ENCODE data around the gene ACVR1.
"Not testable (repeated sequence)": the region's sequence is repeated elsewhere in the genome, so short reads cannot be mapped to it uniquely, and the experiment has no call there.

ACVR1 gene

DNA sequence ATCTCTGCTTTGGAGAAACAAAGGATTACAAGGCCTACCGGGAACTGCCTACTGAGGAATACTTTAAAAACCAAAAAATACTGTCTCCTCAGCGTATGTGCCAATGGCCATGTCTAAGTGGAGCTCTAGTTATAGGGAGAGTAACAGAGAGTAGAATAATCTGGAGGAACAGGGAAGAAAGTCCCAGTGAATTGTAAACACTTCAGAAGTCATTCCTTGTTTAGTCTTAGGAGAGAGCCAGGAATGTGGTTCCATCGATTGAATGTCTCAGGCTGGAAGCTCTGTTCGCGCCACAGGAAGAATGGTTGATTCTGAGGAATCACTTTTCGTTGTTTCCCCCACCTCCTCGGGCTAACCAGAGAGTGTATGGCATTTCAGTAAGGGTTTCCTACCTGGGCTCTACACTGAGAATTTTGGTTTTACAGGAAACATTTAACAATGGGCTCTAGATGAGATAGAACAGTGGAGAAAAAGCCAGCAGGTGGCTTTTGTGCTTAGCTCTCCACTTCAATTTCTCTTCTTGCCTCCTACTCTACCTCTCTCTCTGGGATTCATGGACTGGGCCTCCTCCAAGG, 88.7 kb downstream of the ACVR1 start:
- DNase-seq = no peak

DNA sequence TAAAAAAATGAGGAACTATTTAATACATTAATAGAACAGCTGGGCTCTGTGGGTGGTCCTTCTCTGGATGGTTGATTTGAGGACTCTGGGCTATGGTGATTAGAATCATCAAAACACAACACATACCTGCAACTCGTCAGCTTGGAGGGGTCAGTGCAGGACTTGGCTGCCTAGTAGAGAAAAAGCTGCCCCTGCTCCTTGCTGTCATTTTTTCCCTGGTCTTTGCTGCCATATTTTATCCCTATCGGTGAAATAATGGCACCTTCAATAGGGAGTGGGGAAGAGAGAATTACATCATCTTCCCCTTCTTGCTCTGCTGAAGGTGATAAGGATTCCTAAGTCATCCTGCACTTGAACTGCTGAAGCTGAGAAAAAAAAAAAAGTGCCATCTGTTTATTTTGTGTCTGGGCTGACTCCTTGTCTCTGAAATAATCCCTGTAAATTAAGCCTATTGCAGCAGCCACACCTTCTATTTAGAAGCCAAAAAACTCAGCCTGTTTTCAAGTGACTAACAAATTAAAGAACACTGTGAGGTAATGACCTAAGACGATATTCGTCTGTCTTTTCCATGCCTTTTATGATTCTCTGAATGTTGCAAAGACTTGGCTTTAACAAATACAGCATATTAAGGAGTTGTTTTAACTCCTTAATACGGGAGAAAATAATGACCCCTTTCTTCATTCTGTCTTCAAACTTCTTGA, 89.3 kb downstream of the ACVR1 start:
- no peak for DNase-seq

DNA sequence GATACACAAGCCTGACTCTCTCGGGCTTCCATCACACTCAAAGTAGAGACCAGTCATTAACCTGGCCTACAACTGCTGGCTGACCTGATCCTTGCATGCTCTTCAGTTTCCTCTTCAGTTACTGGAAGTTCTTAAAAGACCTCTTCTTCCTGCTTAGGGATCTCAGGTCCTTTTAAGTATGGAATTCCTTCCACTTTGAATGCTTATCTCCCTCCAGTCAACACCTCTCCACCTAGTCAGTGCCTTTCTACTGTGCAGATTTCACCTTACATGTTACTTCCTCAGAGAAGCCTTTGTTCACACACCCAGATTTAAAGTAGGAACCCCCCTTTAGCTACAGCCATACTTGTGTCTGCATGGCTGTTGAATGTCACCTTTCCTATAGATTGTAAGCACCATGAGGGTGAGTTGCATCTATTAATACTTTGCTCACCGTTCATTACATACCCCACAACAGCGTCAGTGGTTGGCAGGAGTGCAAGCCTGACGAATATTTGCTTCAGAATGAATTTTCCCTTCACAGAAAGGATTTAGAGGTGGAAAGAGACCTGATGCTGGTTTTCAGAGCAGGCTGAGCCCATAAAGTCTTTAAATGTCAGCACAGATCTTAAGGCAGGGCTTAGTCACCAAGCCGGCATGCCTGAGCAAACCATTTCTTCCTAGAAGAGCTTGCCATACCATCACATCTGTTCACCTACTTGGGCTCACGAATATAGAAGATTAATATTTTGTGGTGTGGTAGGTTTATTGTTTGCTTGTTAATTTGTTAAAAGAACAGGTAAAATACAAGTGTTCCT, 90.1 kb downstream of the ACVR1 start:
- DNase-seq = no peak

- no peak for DNase-seq
These were observed 90.9 kb downstream of the ACVR1 start for GRCh38 chr2:157785200-157785599.

- DNase-seq = no peak
These were observed 91.3 kb downstream of the ACVR1 start for GRCh38 chr2:157784823-157785175.

GRCh38 chr2:157784169-157784822, 91.8 kb downstream of the ACVR1 start:
- no peak for DNase-seq

- DNase-seq = no peak
These were observed 92.9 kb downstream of the ACVR1 start for GRCh38 chr2:157783245-157783644.

DNA sequence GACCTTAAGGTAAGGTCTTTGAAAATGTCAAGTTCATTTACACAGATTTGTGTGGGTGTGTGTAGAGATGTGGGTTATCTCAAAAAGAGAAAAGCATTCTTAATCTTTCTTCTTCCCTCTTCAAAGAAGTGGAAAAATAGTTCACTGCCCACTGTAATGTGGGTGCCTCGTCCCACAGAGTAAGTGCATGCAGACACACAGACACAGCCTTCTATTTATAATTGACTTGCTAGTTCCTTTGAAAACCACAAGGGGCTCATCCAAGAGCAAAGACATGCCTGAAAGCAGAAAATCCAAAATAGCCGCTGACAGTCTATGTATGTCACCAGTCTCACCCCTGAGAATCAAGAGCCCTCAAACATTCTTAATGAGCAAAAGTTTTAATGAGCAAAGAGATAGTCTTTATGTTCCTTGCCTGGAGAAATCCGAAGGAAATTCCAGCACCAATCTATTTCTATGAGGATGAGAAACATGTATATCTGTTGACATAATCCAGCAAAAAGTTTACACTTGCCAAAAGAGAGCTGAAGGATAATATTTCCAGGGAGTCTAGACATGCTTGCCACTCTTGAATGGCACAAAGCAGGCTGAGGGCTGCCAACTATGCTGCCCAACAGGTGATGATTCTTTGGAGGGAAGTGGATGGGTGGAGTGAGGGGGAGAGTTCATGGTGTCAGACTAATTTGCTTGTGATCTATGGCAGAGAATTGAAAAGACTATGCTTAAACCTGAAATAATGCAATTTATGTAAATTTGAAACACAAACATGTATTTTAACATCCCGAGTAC, 93.9 kb downstream of the ACVR1 start:
- DNase-seq = no peak

DNA sequence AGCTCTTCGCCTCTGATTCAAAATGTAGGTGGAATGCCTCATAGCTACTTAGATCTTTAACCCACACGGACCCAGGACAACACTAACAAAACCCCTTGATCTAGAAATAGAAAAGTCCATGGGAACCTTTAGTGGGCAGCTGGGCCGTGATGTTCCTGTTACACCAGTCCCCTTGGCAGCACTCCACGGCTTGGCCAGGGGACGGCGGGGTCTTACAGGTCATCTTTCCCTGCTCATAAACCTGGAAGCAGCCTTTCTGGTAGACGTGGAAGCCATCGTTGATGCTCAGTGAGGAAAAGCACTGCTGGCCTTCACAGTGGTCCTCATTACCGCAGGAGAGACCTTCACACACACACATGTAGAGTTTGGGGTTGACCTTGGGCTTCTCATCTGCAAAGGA, 95.9 kb downstream of the ACVR1 start:
- no peak for DNase-seq

DNA sequence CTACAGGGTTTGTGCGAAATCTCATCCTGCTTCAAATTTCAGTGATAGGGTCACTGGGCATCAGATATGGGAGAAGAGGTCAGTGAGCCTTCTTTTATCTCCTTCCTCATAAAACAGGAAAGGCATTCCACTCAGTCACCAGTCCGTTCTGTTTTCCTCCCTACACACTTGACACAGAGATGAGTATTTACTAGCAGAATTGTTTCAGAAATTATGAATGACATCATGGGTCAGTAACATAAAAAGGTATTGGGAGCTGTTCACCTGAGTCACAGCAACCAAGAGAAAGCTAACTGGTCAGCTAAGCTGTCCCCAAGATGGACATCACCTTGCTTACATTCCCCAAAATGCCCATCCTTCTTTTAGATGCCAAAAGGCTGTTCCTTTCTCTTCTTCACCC, 96.3 kb downstream of the ACVR1 start:
- DNase-seq = no peak

DNA sequence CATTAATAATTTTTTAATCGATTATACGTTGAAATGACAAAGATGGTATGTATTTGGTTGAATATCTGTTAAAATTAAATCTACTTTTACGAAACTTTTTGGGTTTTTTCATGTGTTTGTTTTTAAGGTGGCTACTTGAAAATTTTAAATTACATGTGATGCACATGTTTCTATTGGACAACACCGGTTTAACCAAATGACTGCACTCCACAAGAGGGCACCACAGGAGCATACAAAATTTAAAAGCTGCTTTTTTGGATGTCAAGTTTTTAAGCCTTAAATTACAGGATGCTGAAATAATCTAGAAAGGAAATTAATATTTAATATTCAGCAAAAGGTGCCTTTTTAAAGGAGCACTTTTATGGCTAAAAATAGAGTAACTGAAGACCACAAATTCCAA, 98.7 kb downstream of the ACVR1 start:
- DNase-seq = peak; percentile 37

- no peak for DNase-seq
These were observed 104.9 kb downstream of the ACVR1 start for GRCh38 chr2:157771234-157771633.

GRCh38 chr2:157769856-157770255, 106.3 kb downstream of the ACVR1 start:
- no peak for DNase-seq

DNA sequence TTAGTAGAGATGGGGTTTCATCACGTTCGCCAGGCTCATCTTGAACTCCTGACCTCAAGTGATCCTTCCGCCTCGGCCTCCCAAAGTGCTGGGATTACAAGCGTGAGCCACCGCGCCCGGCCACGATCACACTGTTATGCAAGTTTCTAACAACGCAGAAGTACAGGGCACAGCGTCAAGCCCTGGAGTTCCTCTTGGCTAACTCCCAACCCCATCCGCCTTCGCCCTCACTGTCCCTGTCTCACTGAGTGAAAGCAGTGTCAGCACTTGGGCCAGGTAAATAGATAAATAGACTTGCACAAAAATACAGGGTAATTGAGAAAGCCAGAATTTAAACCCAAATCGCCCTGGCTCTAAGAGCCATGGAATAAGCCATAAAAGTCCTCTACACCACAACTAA, 111.7 kb downstream of the ACVR1 start:
- no peak for DNase-seq

- DNase-seq = no peak
These were observed 114.6 kb downstream of the ACVR1 start for GRCh38 chr2:157761520-157761919.

GRCh38 chr2:157760949-157761348, 115.2 kb downstream of the ACVR1 start:
- no peak for DNase-seq

GRCh38 chr2:157759855-157760254, 116.3 kb downstream of the ACVR1 start:
- no peak for DNase-seq

DNA sequence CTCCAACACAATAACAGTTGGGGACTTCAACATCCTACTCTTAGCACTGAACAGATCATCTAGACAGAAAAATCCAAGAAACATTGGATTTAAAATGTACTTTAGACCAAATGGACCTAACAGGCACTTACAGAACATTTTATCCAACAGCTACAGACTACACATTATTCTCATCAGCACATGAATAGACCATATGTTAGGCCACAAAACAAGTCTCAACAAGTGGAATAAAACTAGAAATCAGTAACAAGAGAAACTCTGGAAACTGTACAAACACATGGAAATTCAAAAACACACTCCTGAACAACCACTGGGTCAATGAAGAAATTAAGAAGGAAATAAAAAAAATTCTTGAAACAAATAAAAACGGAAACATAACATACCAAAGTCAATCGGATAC, 117.5 kb downstream of the ACVR1 start:
- DNase-seq = no peak

- no peak for DNase-seq
These were observed 118.6 kb downstream of the ACVR1 start for GRCh38 chr2:157757500-157757899.

GRCh38 chr2:157756447-157756846, 119.7 kb downstream of the ACVR1 start:
- DNase-seq = not testable (repeated sequence)

DNA sequence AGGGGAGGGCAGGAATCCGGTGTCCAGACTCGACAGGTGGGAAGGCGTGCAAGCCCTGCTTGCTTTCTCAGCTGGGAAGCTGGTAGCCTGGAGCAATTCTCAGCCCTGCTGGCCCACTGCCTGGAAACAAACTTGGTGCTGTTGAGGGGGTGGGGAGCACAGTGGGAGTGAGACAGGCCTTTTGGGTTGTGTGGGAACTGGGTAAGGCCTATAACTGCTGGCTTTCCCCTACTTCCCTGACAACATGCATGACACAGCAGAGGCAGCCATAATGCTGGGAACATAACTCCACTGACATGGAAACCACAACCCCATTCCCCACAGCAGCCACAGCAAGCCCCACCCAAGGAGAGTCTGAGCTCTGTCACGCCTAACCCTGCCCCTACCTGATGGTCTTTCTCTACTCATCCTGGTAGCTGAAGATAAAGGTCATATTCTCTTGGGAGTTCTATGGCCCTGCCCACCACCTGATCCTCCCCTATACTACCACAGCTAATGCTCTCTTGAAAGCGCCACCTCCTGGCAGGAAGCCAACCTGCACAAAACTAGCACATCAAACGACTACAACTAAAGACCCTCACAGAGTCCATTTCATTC, 124.6 kb downstream of the ACVR1 start:
- DNase-seq = peak; percentile 15

DNA sequence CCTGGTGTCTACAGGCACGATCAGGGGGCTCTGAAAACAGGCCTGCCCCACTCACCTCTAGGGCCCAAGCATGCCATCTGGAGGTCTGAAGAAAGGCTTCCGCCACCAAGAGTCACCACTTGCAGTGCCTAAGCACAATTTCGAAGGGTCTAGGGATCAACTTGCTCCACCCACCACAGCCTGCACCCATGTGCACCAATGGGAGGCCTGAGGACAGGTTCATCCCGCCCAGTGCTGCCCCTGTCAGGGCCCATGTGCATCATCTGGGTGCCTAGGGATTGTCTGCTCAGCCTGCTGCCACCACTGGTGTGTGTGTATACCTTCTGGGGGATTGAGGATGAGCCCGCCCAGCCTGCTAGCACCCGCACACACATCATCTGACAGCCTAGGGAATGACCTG, 126.4 kb downstream of the ACVR1 start:
- no peak for DNase-seq

Measured in stimulated activated CD4-positive, alpha-beta T cell treated with anti-CD3 and anti-CD28 coated beads, Interleukin-12 subunit alpha, Interleukin-12 subunit beta, amount 100 ng/mL, for 4 hours (primary cell).